ENCODE data around the gene UMODL1. TPM values are rescaled to one million over a fixed set of nuclear protein-coding genes. Genes with fewer than 3 reads are reported as not detected.

Gene UMODL1
- polyA plus RNA-seq, 3 donors: not detected

DNA sequence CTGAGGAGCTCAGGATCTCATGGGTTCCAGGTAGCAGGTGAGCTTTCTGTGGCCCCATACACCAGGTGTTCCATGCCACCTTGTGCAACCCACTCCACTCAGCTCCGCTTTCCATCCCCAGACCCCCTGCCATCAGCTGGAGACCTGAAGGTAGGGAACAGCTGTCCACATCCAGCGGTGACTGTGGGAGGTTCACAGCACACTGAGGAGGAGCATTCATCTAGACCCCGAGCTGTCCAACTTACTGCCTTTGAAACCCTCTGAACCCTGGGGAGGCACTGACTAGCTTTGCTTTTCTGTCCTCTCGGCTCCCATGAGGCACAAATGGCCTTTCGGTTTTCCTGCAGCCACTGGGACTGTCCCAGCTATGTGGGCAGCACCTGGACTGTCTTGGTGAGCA is 119.9 kb downstream of the UMODL1 start:
- no peak overlapping the region for H3K9ac ChIP-seq (ENCODE audit: insufficient read depth, low read length, poor library complexity, severe bottlenecking)
- WGBS (ENCODE audit: insufficient coverage): 97% methylated on average over 3 of the region's 5 CpGs
- intact Hi-C loops (cut with micrococcal nuclease): no loop called here
- no peak for DNase-seq
- no peaks in the 10 kb centered on the region for H3K9me3 ChIP-seq (replicated peaks in 1 of 2; ENCODE audit: control insufficient read depth in 1 of 2, insufficient read depth in 1 of 2, low read length in 2 of 2)
- peaks cover 1 to 5% (median 2%) of the 10 kb centered on the region in 3 donors for H3K27me3 Mint-ChIP-seq (ENCODE audit: low read depth in 3 of 3)
- TF ChIP-seq, protein P1, sequence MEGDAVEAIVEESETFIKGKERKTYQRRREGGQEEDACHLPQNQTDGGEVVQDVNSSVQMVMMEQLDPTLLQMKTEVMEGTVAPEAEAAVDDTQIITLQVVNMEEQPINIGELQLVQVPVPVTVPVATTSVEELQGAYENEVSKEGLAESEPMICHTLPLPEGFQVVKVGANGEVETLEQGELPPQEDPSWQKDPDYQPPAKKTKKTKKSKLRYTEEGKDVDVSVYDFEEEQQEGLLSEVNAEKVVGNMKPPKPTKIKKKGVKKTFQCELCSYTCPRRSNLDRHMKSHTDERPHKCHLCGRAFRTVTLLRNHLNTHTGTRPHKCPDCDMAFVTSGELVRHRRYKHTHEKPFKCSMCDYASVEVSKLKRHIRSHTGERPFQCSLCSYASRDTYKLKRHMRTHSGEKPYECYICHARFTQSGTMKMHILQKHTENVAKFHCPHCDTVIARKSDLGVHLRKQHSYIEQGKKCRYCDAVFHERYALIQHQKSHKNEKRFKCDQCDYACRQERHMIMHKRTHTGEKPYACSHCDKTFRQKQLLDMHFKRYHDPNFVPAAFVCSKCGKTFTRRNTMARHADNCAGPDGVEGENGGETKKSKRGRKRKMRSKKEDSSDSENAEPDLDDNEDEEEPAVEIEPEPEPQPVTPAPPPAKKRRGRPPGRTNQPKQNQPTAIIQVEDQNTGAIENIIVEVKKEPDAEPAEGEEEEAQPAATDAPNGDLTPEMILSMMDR (IDR thresholded peaks at IDR 0.05): no peak
- H3K4me3 Mint-ChIP-seq: no peak overlapping the region
- H3K4me1 Mint-ChIP-seq: peaks cover 87% of the 10 kb centered on the region
- peaks cover 0 to 13% of the 10 kb centered on the region in 2 donors for H3K36me3 Mint-ChIP-seq
- no peaks in the 10 kb centered on the region for H3K36me3 ChIP-seq (replicated peaks in 1 of 2; ENCODE audit: control insufficient read depth in 1 of 2, insufficient read depth in 2 of 2, low read length in 2 of 2)
- H3K79me2 ChIP-seq (ENCODE audit: insufficient read depth, low read length): no peaks in the 10 kb centered on the region
- H3K4me1 ChIP-seq (ENCODE audit: control insufficient read depth in 1 of 2, insufficient read depth in 2 of 2, low read length in 2 of 2): peaks cover 64 to 82% of the 10 kb centered on the region in 2 donors
- H3K27ac ChIP-seq (ENCODE audit: low read depth in 1 of 2, low read length in 2 of 2): no peak overlapping the region
- no peak overlapping the region for H3K27ac Mint-ChIP-seq
- H3K4me3 ChIP-seq (replicated peaks in 1 of 3; ENCODE audit: low read depth in 2 of 3, low read length in 3 of 3): no peak overlapping the region
- no peaks in the 10 kb centered on the region for H4K20me1 ChIP-seq (ENCODE audit: insufficient read depth, low read length)
- H2AFZ ChIP-seq (ENCODE audit: insufficient read depth, low read depth, low read length, poor library complexity, severe bottlenecking): no peak overlapping the region
- H3K4me2 ChIP-seq (replicated peaks; ENCODE audit: extremely low read depth, low read length, poor library complexity, severe bottlenecking): no peak overlapping the region
- H3K27me3 ChIP-seq (ENCODE audit: control insufficient read depth in 2 of 2, insufficient read depth in 2 of 2, low read length in 2 of 2): no peaks in the 10 kb centered on the region
- H3K9me3 Mint-ChIP-seq: peaks cover 0 to 3% (median 0%) of the 10 kb centered on the region in 7 donors

DNA sequence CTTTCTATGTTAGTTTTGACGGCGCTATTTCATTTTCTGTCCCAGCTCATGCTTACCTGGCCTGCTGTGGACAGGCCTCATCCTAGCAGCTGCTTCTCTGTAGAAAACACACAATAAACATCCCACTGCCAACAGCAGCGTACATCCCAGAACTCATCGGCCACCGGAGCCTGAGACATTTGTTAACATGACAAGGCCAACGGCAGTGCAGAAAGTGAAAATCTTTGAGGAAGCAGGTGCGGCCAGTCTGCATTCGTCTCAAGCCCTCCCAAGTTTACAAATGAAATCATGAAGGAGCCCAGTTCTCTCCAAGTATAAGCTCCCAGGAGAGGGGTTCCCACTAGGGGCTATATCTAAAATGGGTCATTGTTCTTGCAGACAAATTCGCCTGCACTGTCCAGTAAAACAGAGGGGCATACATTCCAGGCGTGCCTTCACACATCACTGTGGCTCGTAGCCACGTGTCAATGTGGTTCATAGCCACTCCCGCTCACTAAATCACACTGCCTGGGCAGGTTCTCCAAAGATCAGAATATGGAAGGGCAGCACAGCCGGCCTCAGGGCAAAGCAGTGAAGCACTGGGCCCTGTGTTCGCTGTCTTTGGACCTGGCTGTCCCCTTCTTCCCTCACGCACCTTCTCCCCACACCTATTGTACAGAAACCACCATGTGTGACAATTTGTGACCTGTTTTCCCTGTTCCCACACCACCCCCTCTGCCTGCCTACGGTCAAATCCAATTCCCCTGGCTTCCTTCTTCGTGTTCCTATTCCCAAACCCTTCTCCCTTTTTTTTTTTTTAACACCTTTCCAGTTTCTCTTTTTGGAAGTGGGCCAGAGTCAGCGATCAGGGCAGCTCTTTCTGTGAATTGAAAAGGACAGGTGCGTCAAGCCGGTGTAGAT is 120.8 kb downstream of the UMODL1 start:
- Histone ChIP-seq H2AFZ (ENCODE audit: insufficient read depth, low read depth, low read length, poor library complexity, severe bottlenecking) (peak overlapping the region; percentile 5), H3K79me2 (ENCODE audit: insufficient read depth, low read length) (no peaks in the 10 kb centered on the region), H3K9ac (ENCODE audit: insufficient read depth, low read length, poor library complexity, severe bottlenecking) (no peak overlapping the region), H3K4me2 (replicated peaks; ENCODE audit: extremely low read depth, low read length, poor library complexity, severe bottlenecking) (no peak overlapping the region), H3K9me3 (replicated peaks in 1 of 2; ENCODE audit: control insufficient read depth in 1 of 2, insufficient read depth in 1 of 2, low read length in 2 of 2) (no peaks in the 10 kb centered on the region), H4K20me1 (ENCODE audit: insufficient read depth, low read length) (no peaks in the 10 kb centered on the region), H3K4me3 (replicated peaks in 1 of 3; ENCODE audit: low read depth in 2 of 3, low read length in 3 of 3) (no peak overlapping the region), H3K36me3 (replicated peaks in 1 of 2; ENCODE audit: control insufficient read depth in 1 of 2, insufficient read depth in 2 of 2, low read length in 2 of 2) (no peaks in the 10 kb centered on the region), H3K4me1 (ENCODE audit: control insufficient read depth in 1 of 2, insufficient read depth in 2 of 2, low read length in 2 of 2) (peaks cover 63 to 79% of the 10 kb centered on the region in 2 donors), H3K27ac (ENCODE audit: low read depth in 1 of 2, low read length in 2 of 2) (no peak overlapping the region), H3K27me3 (ENCODE audit: control insufficient read depth in 2 of 2, insufficient read depth in 2 of 2, low read length in 2 of 2) (no peaks in the 10 kb centered on the region)
- peaks cover 0 to 3% (median 0%) of the 10 kb centered on the region in 7 donors for H3K9me3 Mint-ChIP-seq
- H3K36me3 Mint-ChIP-seq: peaks cover 0 to 10% of the 10 kb centered on the region in 2 donors
- peak overlapping the region in 5 of 7 donors; percentile 46 to 70 (median 65) for H3K27ac Mint-ChIP-seq
- peaks cover 80% of the 10 kb centered on the region for H3K4me1 Mint-ChIP-seq
- peaks cover 1 to 5% (median 2%) of the 10 kb centered on the region in 3 donors for H3K27me3 Mint-ChIP-seq (ENCODE audit: low read depth in 3 of 3)
- 45% methylated on average over 15 of the region's 21 CpGs for WGBS (ENCODE audit: insufficient coverage)
- no peak for DNase-seq
- intact Hi-C loops (cut with micrococcal nuclease): no loop called here
- H3K4me3 Mint-ChIP-seq: peak overlapping the region in 1 of 2 donors; percentile 40
- TF ChIP-seq, protein P1 (IDR thresholded peaks at IDR 0.05): no peak

Other genes starting within 250 kb of the UMODL1 start
- 10 to 100 TPM in 1 of 3 donors, under 1 TPM in 2; 0.19 to 19.0 (median 0.74) TPM for gene PRDM15, start 192.0 kb upstream of the UMODL1 start, polyA plus RNA-seq
- 10 to 100 TPM in 1 of 3 donors, 1 to 10 TPM in 2; 1.4 to 17.0 (median 3.8) TPM for gene C2CD2, start 117.3 kb upstream of the UMODL1 start, polyA plus RNA-seq
- 1 to 10 TPM; 4.7 to 7.2 (median 6.3) TPM for gene ZBTB21, start 61.0 kb upstream of the UMODL1 start, polyA plus RNA-seq
- 1 to 10 TPM; 3.0 to 5.2 (median 3.5) TPM for gene ABCG1, start 147.8 kb downstream of the UMODL1 start, polyA plus RNA-seq
- under 1 TPM in 1 of 3 donors, not detected in 2; 0.07 TPM for gene TFF3, start 244.1 kb downstream of the UMODL1 start, polyA plus RNA-seq